Subcutaneous abdominal adipose tissue (tissue), 5 donors: ENCODE measurements around the gene CSTPP1.
"Not testable (repeated sequence)": the region's sequence is repeated elsewhere in the genome, so short reads cannot be mapped to it uniquely, and the experiment has no call there.

Source experiments
- H3K27ac ChIP-seq: one replicate; pipeline ENCODE4 v1.7.0; 2013; ENCODE audit warnings: low read depth, mild to moderate bottlenecking, inconsistent platforms, low read length, moderate library complexity
- H3K27me3 ChIP-seq, 5 donors: one replicate each; pipeline ENCODE4 v1.7.0; 2013; ENCODE audit warnings: low read length in 5 of 5, inconsistent platforms in 1 of 5; ENCODE audit not compliant: control insufficient read depth in 5 of 5, insufficient read depth in 4 of 5
- H3K36me3 ChIP-seq, 5 donors: one replicate each; pipeline ENCODE4 v1.7.0; 2013; ENCODE audit warnings: low read length in 5 of 5; ENCODE audit not compliant: control insufficient read depth in 5 of 5, insufficient read depth in 5 of 5
- H3K4me1 ChIP-seq, 5 donors: one replicate each; pipeline ENCODE4 v1.7.0; 2013; ENCODE audit warnings: low read length in 5 of 5, mild to moderate bottlenecking in 3 of 5, moderate library complexity in 1 of 5; ENCODE audit not compliant: control insufficient read depth in 5 of 5, insufficient read depth in 5 of 5
- H3K4me3 ChIP-seq, 5 donors: one replicate each; pipeline ENCODE4 v1.7.0; 2013; ENCODE audit warnings: low read length in 5 of 5, low read depth in 1 of 5
- H3K9ac ChIP-seq, 5 donors: one replicate each; pipeline ENCODE4 v1.7.0; 2013; ENCODE audit warnings: low read length in 5 of 5, mild to moderate bottlenecking in 4 of 5, moderate library complexity in 3 of 5
- H3K9me3 ChIP-seq, 5 donors: one replicate each; pipeline ENCODE4 v1.7.0; 2013; ENCODE audit warnings: low read length in 5 of 5; ENCODE audit not compliant: control insufficient read depth in 5 of 5
- donor health status: healthy.
- donor health status: healthy.
- donor health status: healthy.
- donor health status: healthy.
- donor health status: healthy.

Gene CSTPP1

DNA sequence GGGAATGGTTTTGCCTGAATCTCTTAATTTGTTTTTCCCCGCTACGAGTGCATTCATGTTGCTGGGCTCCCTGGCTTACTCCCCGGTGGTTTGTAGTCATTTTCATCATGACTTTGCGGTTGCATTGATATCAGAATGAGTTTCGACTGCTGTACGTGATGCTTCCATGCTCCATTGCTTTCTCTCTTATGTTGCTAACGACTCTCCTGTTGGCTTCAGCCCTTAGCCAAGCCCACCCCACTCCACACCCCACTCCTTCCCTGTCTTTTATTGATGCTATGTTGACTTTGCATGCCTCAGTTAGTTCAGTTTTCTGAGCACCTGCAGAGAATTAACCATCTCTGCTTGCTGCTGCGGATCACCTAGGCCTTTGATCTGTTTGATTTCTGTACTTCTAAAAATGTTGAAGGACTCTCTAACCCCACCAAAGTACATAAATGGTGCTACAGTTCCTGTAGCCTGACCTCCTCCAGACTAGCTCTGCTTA lies 174.8 kb downstream of the CSTPP1 start:
- no peak overlapping the region for H3K9ac ChIP-seq
- H3K27ac ChIP-seq, result no peak overlapping the region
- H3K4me1 ChIP-seq, result no peaks in the 10 kb centered on the region

DNA sequence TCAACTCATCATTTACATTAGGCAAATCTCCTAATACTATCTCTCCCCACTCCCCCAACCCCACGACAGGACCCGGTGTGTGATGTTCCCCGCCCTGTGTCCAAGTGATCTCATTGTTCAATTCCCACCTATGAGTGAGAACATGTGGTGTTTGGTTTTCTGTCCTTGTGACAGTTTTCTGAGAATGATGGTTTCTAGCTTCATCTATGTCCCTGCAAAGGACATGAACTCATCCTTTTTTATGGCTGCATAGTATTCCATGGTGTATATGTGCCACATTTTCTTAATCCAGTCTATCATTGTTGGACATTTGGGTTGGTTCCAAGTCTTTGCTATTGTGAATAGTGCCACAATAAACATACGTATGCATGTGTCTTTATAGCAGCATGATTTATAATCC lies 176.4 kb downstream of the CSTPP1 start:
- H3K9ac ChIP-seq, H3K9me3 ChIP-seq, H3K4me3 ChIP-seq, H3K36me3 ChIP-seq, H3K4me1 ChIP-seq, H3K27me3 ChIP-seq, H3K27ac ChIP-seq: not testable (repeated sequence)

More for the DNA sequence above, 174.8 kb downstream of the CSTPP1 start:
- H3K4me3 ChIP-seq, result no peak overlapping the region
- H3K36me3 ChIP-seq, result no peaks in the 10 kb centered on the region
- no peaks in the 10 kb centered on the region for H3K9me3 ChIP-seq
- no peaks in the 10 kb centered on the region for H3K27me3 ChIP-seq

DNA sequence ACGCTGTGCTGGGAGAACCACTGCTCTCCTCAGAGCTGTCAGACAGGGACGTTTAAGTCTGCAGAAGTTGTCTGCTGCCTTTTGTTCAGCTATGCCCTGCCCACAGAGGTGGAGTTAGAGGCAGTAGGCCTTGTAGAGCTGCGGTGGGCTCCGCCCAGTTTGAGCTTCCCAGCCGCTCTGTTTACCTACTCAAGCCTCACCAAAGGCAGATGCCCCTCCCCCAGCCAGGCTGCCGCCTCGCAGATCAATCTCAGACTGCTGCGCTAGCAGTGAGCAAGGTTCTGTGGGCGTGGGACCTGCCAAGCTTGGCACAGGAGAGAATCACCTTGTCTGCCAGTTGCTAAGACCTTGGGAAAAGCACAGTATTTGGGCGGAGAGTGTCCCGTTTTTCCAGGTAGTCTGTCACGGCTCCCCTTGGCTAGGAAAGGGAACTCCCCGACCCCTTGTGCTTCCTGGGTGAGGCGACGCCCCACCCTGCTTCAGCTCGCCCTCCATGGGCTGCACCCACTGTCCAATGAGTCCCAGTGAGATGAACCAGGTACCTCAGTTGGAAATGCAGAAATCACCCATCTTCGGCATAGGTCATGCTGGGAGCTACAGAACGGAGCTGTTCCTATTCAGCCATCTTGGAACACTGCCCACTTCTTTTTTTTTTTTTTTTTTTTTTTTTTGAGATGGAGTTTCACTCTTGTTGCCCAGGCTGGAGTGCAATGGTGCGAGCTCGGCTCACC lies 182.6 kb downstream of the CSTPP1 start:
- not testable (repeated sequence) for H3K27me3 ChIP-seq, H3K36me3 ChIP-seq, H3K9ac ChIP-seq, H3K27ac ChIP-seq, H3K4me3 ChIP-seq, H3K4me1 ChIP-seq, H3K9me3 ChIP-seq

DNA sequence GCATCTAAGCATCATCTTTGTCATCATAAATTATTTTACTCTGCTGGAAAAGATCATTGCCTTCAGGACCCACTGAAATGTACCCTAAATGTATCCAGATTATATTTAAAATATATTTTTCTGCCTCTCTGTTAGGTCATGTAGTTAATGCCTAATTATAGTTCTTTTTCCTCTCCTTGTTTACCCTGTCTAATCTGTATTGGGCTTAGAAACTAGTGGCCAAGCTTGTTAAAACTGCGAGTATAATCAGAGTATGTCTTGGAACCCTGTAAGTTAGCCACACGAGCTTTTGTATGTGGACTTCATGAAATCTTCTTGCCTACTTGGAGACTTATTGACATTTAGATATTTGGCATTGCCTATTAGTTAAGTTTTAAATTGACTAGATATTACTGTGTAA lies 184.5 kb downstream of the CSTPP1 start:
- Histone ChIP-seq H3K9me3 (no peaks in the 10 kb centered on the region), H3K9ac (no peak overlapping the region), H3K4me1 (no peaks in the 10 kb centered on the region), H3K36me3 (no peaks in the 10 kb centered on the region), H3K27me3 (no peaks in the 10 kb centered on the region), H3K27ac (no peak overlapping the region), H3K4me3 (no peak overlapping the region)

DNA sequence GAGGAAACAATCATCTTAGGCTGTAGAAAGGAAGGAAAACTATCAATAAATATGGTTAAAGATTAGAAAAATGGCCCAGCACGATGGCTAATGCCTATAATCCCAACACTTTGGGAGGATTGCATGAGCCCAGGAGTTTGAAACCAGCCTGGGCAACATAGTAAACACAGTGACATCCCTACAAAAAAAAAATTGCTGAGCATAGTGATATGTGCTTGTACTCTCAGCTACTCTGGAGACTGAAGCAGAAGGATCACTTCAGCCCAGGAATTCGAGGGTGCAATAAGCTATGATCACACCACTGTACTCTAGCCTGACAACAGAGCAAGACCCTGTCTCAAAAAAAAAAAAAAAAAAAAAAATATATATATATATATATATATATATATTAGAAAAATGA lies 185.2 kb downstream of the CSTPP1 start:
- H3K9me3 ChIP-seq, result no peaks in the 10 kb centered on the region
- no peaks in the 10 kb centered on the region for H3K4me1 ChIP-seq
- no peak overlapping the region for H3K9ac ChIP-seq
- no peaks in the 10 kb centered on the region for H3K36me3 ChIP-seq
- no peaks in the 10 kb centered on the region for H3K27me3 ChIP-seq
- H3K27ac ChIP-seq, result no peak overlapping the region
- no peak overlapping the region for H3K4me3 ChIP-seq

DNA sequence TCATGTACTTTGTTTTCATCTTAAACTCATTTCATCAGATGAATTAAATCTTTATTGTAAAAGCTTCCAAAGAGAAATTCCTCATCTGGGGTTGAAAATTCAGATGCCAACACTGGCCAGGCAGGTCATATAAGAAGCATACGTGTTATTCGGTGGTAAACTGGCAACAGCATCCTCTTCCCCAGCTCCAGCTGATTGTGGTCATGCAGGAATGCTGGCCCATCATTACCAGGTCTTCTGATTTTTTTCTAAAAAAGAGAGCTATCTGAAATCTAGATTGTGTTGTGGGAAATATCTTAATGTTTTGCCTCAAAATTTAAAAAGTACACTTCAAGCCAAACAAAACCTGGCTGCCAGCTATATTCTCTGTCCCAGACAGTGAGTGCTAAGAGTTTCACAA lies 186.5 kb downstream of the CSTPP1 start:
- no peaks in the 10 kb centered on the region for H3K4me1 ChIP-seq
- no peak overlapping the region for H3K4me3 ChIP-seq
- H3K9ac ChIP-seq, result no peak overlapping the region
- no peaks in the 10 kb centered on the region for H3K9me3 ChIP-seq
- H3K27ac ChIP-seq, result no peak overlapping the region
- no peaks in the 10 kb centered on the region for H3K36me3 ChIP-seq
- no peaks in the 10 kb centered on the region for H3K27me3 ChIP-seq

DNA sequence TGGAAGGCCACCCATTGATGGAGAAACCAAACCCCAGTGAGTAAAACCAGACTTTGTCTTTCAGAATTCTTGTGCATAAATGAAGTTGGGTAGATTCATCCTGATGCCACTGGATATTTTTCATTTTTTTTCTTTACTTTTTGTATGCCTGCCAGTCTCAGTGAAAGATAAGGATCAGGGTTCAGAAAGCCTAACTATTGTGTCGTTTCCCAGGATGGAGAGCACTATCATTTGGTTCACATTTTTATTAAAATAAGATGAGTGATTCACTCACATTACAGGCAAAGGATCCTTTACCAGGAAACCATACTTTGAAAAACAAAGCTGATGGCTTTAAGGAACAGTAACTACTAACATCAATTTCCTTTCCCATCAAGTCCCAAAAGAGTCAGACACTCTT lies 188.1 kb downstream of the CSTPP1 start:
- Histone ChIP-seq H3K27me3 (no peaks in the 10 kb centered on the region), H3K27ac (no peak overlapping the region), H3K9me3 (no peaks in the 10 kb centered on the region)

DNA sequence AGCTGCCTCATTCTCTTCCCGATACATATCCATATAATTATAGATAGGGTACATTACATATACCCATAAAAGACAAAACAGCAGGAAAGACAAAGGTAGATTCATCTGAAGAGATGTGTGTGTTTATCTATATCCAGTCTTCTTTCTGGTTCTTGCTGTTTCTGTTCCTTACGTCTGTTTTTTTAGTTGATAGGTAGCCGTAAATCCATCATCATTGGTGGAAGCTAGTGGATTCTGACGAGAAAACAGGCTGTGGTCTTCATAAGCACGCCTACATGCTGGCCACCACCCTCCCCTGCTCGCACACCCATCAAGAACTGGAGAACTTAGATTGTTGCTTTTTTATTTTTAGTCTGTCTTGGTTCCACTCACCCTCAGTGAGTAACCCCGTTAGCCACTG lies 188.5 kb downstream of the CSTPP1 start:
- Histone ChIP-seq H3K9me3 (no peaks in the 10 kb centered on the region), H3K27me3 (no peaks in the 10 kb centered on the region), H3K27ac (no peak overlapping the region), H3K36me3 (no peaks in the 10 kb centered on the region), H3K4me3 (no peak overlapping the region), H3K9ac (no peak overlapping the region), H3K4me1 (no peaks in the 10 kb centered on the region)

More for the DNA sequence above, 188.1 kb downstream of the CSTPP1 start:
- H3K4me3 ChIP-seq, result no peak overlapping the region
- H3K9ac ChIP-seq, result no peak overlapping the region
- H3K4me1 ChIP-seq, result no peaks in the 10 kb centered on the region
- H3K36me3 ChIP-seq, result no peaks in the 10 kb centered on the region

DNA sequence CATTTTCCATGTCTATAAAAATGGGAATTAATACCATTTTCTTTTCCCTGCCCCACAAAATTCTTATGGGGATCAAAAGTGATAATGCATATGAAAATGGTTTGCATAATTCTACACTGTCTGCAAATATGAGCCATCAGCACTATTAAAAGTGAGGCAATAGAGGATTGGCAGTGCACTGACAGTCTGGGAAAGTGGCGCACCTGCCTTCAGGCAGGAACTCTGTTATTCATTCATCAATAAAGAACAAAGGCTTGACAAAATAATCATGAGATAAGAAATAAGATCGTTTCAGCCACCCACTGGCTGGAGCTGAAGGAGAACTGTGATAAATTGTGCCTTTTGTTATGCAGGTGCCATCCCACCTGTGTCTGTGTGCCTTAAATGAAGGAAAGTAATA lies 190.7 kb downstream of the CSTPP1 start:
- no peak overlapping the region for H3K4me3 ChIP-seq
- no peaks in the 10 kb centered on the region for H3K36me3 ChIP-seq
- H3K4me1 ChIP-seq, result no peaks in the 10 kb centered on the region
- H3K9ac ChIP-seq, result no peak overlapping the region
- H3K27me3 ChIP-seq, result no peaks in the 10 kb centered on the region
- no peak overlapping the region for H3K27ac ChIP-seq
- H3K9me3 ChIP-seq, result no peaks in the 10 kb centered on the region

DNA sequence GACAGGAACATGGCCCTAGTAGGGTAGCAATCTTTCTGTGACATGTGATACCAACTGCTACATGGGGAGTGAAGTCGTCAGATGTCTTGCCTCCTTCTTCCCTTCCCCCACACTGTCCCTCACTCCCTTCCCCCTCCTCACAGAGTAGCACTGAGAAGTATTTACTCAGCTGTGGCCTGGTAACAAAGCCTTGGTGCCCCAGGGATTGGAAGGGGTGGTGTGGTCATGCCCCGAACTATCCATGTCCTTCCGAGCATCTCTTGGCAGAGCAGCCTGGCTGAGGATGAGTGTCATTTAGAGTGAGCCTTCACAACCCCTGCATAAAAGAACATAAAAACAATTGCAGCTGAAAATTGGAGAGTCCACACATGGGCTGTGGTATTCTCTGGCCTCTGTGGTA lies 194.0 kb downstream of the CSTPP1 start:
- Histone ChIP-seq H3K9me3 (no peaks in the 10 kb centered on the region), H3K4me1 (no peaks in the 10 kb centered on the region), H3K27me3 (no peaks in the 10 kb centered on the region), H3K27ac (no peak overlapping the region), H3K9ac (no peak overlapping the region), H3K4me3 (no peak overlapping the region), H3K36me3 (no peaks in the 10 kb centered on the region)
